Cardiac fibroblast (primary cell): ENCODE measurements around the gene VEGFC.
A peak's percentile ranks its signal among the peaks of the same experiment; 100 is the strongest.

Source experiments
- DNase-seq, 2 donors: peaks; one replicate each; pipeline versions ENCODE4 v3.0.0 to v3.0.0-alpha.2; 2010; ENCODE audit warnings: low read depth in 2 of 2
- H3K4me3 ChIP-seq, 2 donors: replicated peaks in 1 of 2; 1 replicate in 1 of 2; 2 replicates in 1 of 2; pipeline ENCODE4 v1.5.1; 2011; ENCODE audit warnings: low read depth in 2 of 2, low read length in 2 of 2, mild to moderate bottlenecking in 2 of 2, moderate library complexity in 1 of 2
- CTCF ChIP-seq: IDR thresholded peaks from one replicate; pipeline ENCODE4 v1.5.1; 2011; ENCODE audit warnings: low read depth, mild to moderate bottlenecking, low read length, inconsistent platforms

Gene VEGFC

GRCh38 chr4:176790398-176790797 is 2.3 kb downstream of the VEGFC start:
- H3K4me3 ChIP-seq, result peak overlapping the region in 1 of 2 donors; percentile 81
- DNase-seq, result peak in 1 of 2 donors; percentile 38
- TF ChIP-seq CTCF, result no peak

GRCh38 chr4:176789955-176790354 is 2.8 kb downstream of the VEGFC start:
- H3K4me3 ChIP-seq, result peak overlapping the region in 1 of 2 donors; percentile 81
- peak; percentile 67 to 82 for DNase-seq
- TF ChIP-seq CTCF, result peak; percentile 68

- DNase-seq, result no peak
- no peak for TF ChIP-seq CTCF
- H3K4me3 ChIP-seq, result peak overlapping the region in 1 of 2 donors; percentile 7
Measured at GRCh38 chr4:176788971-176789370, 3.8 kb downstream of the VEGFC start.

GRCh38 chr4:176788248-176788647 is 4.5 kb downstream of the VEGFC start:
- H3K4me3 ChIP-seq, result no peak overlapping the region
- TF ChIP-seq CTCF, result no peak
- no peak for DNase-seq

- no peak for DNase-seq
- H3K4me3 ChIP-seq, result no peak overlapping the region
Measured at GRCh38 chr4:176784816-176785215, 7.9 kb downstream of the VEGFC start.

GRCh38 chr4:176782794-176783193 is 9.9 kb downstream of the VEGFC start:
- DNase-seq, result no peak
- no peak for TF ChIP-seq CTCF
- no peak overlapping the region for H3K4me3 ChIP-seq

More at GRCh38 chr4:176784816-176785215, 7.9 kb downstream of the VEGFC start:
- no peak for TF ChIP-seq CTCF

GRCh38 chr4:176782191-176782590 is 10.5 kb downstream of the VEGFC start:
- no peak overlapping the region for H3K4me3 ChIP-seq
- no peak for DNase-seq
- no peak for TF ChIP-seq CTCF
